Loucy (cell line): Measurements from ENCODE around the gene PPM1B.

ENCODE experiments used
- CTCF ChIP-seq: fragments of 200-600 bp; sonication (generic); conservative IDR thresholded peaks from 2 replicates; pipeline ENCODE4 v1.5.1; 2014; ENCODE audit warnings: mild to moderate bottlenecking, antibody characterized with exemption, low read length
- EZH2phosphoT487 ChIP-seq: fragments of 200-600 bp; IDR thresholded peaks from 2 replicates; pipeline ENCODE4 v1.6.1; 2018; ENCODE audit warnings: antibody characterized with exemption, mild to moderate bottlenecking, moderate library complexity, borderline replicate concordance

- TF ChIP-seq CTCF (no peak), EZH2phosphoT487 (no peak)
Observed at GRCh38 chr2:44267796-44268648, 99.3 kb downstream of the PPM1B start.
